Right renal pelvis (tissue), 4 donors: Measurements from ENCODE around the gene SAP30L. TPM values are rescaled to one million over a fixed set of nuclear protein-coding genes. Genes with fewer than 3 reads are reported as not detected.

Experiments used
- DNase-seq, 4 donors: peaks; one replicate each; pipeline ENCODE4 v3.0.0-alpha.2; 2013; ENCODE audit warnings: low read depth in 4 of 4, low spot score in 3 of 4, missing footprints in 1 of 4
- polyA plus RNA-seq, 4 donors: library from polyadenylated mRNA; unstranded; fragments of 120-200 nt; gene quantifications; one replicate each; pipeline ENCODE4 v1.2.1, GENCODE V29; 2013; ENCODE audit not compliant: insufficient read length in 4 of 4

SAP30L gene
- 10 to 100 TPM; 43.1 to 52.7 (median 51.5) TPM for polyA plus RNA-seq

DNA sequence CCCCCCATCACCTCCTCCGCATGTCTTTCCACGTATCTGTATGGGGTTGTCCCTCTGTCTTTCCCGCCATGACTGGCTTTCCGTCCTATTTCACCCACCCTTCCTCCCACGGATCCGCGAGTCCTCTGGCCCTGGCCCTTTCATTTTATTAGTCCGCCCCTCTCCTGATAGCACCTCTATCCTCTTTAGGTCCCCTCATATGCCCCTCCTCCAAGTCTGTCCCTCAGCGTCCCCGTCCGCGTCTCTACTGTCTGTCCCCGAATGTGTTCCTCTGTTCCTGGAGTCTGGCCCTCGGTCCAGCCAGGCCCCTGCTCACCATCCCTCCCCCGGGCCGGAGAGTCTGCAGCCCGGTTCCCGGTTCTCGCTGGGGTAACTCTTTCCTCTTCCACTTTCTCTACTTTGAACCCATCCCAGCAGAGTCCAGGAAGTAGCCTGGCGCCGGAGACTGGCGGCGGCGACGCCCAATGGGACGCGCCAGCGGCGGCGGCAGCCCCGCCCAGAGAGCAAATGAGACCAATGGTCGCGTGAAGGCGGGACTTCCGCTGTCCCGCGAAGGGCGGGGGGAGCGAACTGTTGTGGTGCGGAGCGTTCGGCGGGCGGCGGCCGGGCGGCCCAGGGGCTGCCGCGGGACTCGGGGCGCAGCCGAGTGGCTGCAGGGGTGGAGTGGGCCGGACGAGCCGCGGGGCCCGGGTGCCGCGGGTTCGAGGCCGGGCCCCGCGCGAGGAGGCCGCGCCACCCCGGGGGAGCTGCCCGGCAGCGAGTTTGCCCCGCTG, at the start of gene SAP30L:
SAP30L (plus strand) TSS at position 576 of the 773 bp plus-strand sequence. CDS start 608 bp downstream, outside the sequence.
- peak; percentile 88 to 89 (median 88) for DNase-seq

- no peak for DNase-seq
Measured at GRCh38 chr5:154396128-154396527, 49.7 kb upstream of the SAP30L start.

DNA sequence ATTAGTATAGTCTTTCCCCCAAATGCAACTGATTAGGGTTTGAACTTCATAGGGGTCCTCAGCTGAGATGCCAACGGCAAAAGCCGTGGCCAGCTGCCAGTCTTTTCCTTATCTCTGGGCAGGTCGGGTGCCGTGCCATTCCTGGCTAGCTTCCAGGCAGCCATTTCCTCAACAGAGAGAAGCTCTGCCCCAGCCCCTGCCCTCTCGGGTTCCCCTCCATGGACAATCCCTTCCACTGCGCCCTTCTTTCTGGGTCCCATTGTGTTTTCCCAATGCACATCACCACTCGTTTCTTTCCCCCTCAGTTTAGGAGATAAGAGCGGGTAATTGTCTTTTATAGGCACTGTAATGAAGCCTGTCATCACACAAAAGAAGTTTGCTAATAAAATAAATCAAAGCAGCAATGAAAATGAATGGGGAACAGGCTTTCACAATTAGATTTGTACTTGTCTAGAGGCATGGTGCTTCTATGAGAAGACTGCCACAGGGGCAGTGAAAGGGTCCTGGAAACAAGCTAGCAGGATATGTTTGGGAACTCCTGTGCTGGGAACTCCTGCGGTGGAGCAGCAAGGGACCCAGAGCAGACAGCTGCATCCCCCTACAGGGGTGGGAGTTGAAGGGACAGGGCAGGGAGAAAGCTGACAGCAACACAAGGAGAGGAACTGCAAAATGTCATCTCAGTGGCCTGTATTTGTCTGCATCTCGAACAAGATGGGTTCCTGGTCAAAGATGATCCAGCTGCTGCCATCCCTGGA, 48.0 kb upstream of the SAP30L start:
- DNase-seq, result no peak

GRCh38 chr5:154400678-154401077, 45.1 kb upstream of the SAP30L start:
- no peak for DNase-seq

DNA sequence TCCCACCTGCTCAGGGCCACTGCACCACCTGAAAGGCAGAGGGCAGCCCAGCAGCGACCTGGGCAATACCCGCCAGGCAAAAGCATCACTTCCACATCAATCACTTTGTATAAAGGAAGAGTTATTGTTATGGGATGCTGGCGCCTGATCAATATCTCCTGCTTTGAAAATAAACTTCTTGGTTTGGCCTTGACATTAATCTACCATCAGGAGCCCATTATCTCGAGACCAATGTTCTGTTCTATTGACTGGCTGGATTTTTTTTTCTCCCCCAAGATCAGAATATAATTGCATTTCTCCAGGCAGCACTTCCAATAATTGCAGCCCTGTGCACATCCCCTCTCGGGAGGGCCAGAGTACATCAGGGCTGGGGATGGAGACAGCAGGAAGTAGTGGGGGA, 44.4 kb upstream of the SAP30L start:
- no peak for DNase-seq

DNA sequence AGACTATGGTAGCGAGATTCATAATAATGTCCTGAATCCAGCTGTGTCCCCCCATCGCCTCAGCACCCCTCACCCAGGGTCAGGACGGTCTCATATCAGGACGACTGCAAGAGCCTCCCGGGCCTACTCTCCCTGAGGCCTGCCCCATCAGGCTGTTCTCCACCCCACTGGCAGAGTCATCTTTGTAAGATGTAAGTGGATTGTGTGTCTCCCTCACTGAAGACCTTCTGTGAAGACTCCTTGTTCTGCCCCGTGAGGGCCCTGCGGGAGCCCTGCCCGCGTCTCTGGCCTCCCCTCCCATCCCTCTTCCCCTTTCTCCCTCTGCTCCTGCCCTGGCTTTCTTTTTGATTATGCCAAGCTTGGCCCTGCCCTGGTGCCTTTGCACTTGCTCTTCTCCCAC, 43.9 kb upstream of the SAP30L start:
- DNase-seq, result no peak

DNA sequence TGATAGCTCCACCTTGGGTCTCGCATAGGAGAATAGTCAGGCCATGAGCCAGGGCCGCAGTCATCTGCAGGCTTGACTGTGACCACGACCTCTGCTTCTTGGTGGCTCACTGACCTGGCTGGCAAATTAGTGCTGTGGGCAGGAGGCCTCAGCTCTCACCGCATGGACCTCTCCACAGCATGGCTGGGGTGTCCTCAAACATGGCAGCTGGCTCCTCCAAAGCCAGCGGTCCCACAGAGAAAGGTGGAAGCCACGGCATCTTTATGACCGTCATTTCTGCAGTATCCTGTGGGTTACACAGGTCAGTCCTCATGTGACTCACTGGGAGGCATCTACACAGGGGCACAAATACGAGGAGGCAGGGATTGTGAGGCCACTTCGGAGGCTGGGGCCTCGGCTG, 43.2 kb upstream of the SAP30L start:
- DNase-seq, result no peak

DNA sequence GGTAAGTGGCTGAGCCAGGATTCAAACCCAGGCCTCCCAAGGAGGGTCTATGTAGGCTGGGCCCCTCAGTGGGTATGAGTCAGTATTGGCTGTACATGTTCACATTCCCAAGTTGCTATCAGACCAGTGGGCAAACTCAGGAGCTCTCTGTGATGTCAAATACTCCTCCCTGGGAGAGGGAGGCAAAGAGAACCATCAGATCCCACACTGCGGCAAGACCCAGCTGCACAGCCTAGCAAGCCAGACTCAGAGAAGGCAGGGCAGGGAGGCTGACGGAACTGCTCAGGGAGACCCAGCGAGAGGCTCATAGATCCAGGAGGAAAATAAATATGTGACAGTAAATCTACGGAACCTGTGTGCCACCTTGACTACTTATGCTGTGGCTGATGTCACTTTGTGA, 42.6 kb upstream of the SAP30L start:
- no peak for DNase-seq

- no peak for DNase-seq
Measured at GRCh38 chr5:154403776-154404387, 41.9 kb upstream of the SAP30L start.

DNA sequence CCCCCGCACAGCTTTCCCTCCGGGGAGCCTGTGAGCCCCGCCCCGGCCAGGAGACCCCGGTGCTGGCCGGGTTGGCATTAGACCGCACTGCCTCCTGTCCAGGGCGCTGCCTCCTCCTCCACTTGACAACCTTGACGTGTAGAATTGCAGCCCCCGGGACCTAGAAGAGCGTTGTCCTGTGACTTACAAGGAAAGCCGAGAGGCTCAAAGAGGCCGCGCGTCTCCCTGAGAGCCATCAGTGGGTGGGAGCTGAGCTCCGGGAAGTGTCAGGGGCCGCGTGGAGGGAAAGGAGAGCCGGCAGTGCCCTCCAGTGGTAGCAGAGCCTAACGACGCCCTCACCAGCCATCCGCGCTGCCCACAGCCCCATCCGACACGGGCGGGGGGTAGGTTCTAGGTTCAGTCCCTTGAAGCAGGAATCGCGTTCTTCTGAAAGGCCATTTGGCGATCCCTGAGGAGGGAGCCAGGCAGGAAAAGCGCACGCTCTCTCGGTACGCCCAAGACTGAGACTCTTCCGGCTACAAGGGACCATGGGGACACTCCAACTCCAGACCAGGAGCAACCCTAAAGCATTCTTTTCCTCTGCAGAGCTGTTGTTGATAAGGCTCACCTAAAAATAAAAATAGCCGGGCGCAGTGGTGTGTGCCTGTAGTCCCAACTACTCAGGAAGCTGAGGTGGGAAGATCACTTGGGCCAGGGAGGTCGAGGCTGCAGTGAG, 40.6 kb upstream of the SAP30L start:
- DNase-seq, result peak; percentile 57 to 68 (median 62)

DNA sequence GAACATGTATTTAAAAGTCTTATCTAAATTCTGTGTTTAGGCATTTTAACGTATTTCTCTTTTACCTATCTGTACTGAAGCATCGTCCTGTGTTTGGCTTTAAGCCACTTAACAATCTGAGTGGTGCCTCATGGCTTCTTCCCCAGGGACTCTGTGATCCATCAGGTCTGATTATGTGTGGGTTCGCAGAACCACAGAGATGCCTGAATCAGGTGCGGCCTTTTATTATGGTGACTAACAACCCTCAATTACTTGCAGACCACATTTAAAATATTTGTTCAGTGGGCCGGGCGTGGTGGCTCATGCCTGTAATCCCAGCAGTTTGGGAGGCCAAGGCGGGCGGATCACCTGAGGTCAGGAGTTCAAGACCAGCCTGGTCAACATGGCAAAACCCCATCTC, 39.6 kb upstream of the SAP30L start:
- DNase-seq, result no peak

DNA sequence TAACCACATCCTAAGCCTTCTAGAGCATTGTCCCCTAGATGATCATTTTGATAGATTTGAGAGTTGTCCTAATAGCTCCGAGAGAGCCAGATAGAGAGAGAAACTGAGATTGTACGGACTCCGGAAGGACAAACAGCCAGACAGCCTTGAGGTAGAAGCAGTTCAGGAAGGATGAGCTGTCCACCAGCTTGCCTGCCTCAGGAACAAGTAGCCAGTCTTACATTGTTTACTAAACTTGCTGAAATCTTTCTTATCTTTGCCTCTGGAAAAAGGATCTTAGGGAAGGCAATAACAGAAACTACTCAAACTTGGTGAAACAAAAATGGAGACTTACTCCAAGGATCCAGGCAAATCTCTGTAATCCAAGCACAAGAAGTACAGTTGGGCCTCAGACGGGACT, 39.0 kb upstream of the SAP30L start:
- DNase-seq, result no peak

DNA sequence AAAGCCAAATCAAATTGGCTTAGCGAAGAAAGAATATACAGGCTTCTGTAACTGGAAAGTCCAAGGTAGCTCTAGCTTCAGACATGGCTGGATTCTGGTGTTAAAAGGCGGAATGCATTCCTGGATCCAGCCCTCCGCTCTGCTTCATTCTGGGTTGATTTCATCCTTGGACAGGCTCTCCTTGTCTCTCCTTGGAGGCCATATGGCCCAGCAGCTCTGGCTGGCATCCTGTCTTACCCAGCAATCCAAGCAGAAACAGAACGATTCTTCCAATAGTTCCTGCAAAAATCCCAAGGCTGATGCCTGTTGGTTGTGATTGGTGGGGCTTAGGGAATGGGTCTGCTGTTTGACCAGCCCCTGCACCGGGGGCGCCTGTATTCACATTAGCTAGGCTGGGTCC, 37.0 kb upstream of the SAP30L start:
- DNase-seq, result no peak

- DNase-seq, result no peak
Measured at GRCh38 chr5:154409230-154409840, 36.5 kb upstream of the SAP30L start.

GRCh38 chr5:154410008-154410407, 35.8 kb upstream of the SAP30L start:
- no peak for DNase-seq

- no peak for DNase-seq
Measured at GRCh38 chr5:154410786-154411185, 35.0 kb upstream of the SAP30L start.

- DNase-seq, result no peak
Measured at GRCh38 chr5:154411338-154411737, 34.5 kb upstream of the SAP30L start.

GRCh38 chr5:154412316-154412715, 33.5 kb upstream of the SAP30L start:
- no peak for DNase-seq

- DNase-seq, result no peak
Measured at GRCh38 chr5:154412925-154413324, 32.9 kb upstream of the SAP30L start.

DNA sequence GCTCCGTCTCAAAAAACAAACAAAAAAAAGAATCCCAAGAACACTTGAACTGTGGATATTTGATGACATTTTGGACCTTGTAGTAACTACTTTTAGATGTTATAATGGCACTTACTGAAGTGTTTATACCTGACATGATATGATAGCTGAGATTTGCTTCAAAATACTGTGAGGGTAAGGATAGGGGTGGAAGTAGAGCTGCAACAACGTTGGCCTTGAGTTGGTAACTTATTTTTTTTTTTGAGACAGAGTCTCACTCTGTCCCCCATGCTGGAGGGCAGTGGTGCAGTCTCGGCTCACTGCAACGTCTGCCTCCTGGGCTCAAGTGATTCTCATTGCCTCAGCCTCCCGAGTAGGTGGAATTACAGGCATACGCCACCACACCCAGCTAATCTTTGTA, 30.7 kb upstream of the SAP30L start:
- DNase-seq, result no peak
